ENCODE measurements around the gene SOS2.

The SOS2 gene

DNA sequence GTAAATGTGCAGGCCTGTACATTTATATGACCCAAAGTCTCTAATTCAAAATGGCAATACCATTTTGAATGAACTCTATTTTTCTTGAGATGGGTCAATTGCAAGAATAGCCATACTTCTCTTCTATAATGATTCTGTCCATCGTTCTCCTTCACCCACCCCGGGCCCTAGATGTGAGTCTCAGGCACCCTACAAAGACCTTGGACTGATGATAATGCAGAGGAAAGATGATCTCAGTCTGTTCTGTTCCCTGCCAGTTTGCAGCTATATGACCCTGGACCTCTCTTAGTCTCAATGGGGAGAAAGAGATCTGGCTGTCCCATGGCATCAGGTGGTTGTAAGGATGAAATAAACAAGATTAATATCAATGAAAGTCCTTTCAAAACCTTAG, 145.1 kb downstream of the SOS2 start:
- Histone ChIP-seq H3K9ac (ENCODE audit: low read depth, low read length, poor library complexity, severe bottlenecking) (no peak overlapping the region), H3K36me3 (ENCODE audit: insufficient read depth, low read length) (no peaks in the 10 kb centered on the region), H3K4me1 (ENCODE audit: insufficient read depth, low read length, poor library complexity, severe bottlenecking) (peaks cover 8% of the 10 kb centered on the region), H3K9me2 (replicated peaks; ENCODE audit: low read depth, low read length) (no peaks in the 10 kb centered on the region), H3K27me3 (ENCODE audit: insufficient read depth, low read length, poor library complexity, severe bottlenecking) (no peaks in the 10 kb centered on the region), H3K4me2 (ENCODE audit: low read depth, low read length, poor library complexity, severe bottlenecking) (no peak overlapping the region), H2AFZ (ENCODE audit: low read length) (no peak overlapping the region), H4K20me1 (ENCODE audit: insufficient read depth, low read length, poor library complexity, severe bottlenecking) (no peaks in the 10 kb centered on the region), H3F3A (ENCODE audit: low read depth) (no peaks in the 10 kb centered on the region), H3K9me3 (ENCODE audit: insufficient read depth, low read depth, low read length) (no peaks in the 10 kb centered on the region), H3K79me2 (ENCODE audit: insufficient read depth, low read length) (no peaks in the 10 kb centered on the region), H3K4me3 (ENCODE audit: low read length, poor library complexity, severe bottlenecking) (no peak overlapping the region)
- TF ChIP-seq EZH2phosphoT487 (IDR thresholded peaks at IDR 0.05; ENCODE audit: borderline replicate concordance), result no peak
- TF ChIP-seq, protein P1, sequence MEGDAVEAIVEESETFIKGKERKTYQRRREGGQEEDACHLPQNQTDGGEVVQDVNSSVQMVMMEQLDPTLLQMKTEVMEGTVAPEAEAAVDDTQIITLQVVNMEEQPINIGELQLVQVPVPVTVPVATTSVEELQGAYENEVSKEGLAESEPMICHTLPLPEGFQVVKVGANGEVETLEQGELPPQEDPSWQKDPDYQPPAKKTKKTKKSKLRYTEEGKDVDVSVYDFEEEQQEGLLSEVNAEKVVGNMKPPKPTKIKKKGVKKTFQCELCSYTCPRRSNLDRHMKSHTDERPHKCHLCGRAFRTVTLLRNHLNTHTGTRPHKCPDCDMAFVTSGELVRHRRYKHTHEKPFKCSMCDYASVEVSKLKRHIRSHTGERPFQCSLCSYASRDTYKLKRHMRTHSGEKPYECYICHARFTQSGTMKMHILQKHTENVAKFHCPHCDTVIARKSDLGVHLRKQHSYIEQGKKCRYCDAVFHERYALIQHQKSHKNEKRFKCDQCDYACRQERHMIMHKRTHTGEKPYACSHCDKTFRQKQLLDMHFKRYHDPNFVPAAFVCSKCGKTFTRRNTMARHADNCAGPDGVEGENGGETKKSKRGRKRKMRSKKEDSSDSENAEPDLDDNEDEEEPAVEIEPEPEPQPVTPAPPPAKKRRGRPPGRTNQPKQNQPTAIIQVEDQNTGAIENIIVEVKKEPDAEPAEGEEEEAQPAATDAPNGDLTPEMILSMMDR (conservative IDR thresholded peaks at IDR 0.05; ENCODE audit: low read length), result no peak

DNA sequence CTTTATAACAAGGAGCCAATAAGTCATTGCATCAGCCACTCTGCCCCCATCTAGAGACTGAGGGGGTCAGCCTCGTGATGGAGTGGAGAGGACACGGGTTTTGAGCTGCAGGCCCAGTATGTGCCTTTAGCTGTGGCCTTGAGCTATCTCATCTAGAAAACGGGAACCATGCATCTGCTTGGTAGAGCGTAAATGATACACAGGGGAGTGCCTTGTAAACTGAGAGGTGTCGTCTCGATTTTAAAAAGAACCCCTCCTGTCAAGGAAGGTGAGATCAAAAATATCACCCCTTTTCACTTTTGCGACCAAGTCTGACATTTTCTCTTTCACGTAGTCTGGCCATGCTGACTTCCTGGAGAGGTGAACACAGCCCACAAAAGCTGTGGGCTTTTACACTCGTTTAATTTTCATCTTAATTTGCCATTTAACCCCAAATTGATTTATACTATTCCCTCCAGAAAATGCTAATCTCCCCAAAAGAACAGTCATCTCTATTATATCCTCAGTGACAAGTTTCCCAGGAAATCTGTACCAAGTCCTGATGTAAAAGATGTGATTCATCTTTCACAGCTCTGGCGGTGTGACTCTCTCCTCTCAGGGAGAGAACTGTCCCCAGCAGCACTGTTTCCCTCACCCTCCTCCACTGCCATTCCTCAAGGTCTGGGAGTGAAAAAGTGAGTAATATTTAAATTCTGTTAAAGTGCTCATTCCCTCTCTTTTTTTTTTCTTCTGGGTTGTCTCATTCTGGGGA, 145.6 kb downstream of the SOS2 start:
- Histone ChIP-seq H3K4me3 (ENCODE audit: low read length, poor library complexity, severe bottlenecking) (no peak overlapping the region), H2AFZ (ENCODE audit: low read length) (no peak overlapping the region)

DNA sequence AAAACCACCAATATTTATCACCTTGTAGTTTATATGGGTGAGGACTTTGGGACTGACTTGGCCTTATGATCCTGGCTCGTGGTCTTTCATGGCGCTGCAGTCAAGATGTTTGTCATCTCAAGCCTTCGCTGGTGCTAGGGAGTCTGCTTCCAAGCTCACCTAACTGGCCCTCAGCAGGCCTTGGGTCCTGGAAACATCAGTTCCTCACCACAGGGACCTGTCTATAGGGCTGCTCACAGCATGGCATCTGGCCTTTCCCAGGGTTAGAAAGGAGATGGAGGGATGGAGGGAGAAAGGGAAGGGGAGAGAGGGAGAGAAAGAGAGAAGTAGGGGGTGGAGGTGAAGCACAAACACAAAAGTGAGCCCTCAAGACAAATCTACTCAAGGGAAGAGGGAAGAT, 146.7 kb downstream of the SOS2 start:
- H3K79me2 ChIP-seq (ENCODE audit: insufficient read depth, low read length), result no peaks in the 10 kb centered on the region
- H3K27me3 ChIP-seq (ENCODE audit: insufficient read depth, low read length, poor library complexity, severe bottlenecking), result no peaks in the 10 kb centered on the region
- TF ChIP-seq EZH2phosphoT487 (IDR thresholded peaks at IDR 0.05; ENCODE audit: borderline replicate concordance), result no peak
- TF ChIP-seq, protein P1 (conservative IDR thresholded peaks at IDR 0.05; ENCODE audit: low read length), result no peak
- H3K9ac ChIP-seq (ENCODE audit: low read depth, low read length, poor library complexity, severe bottlenecking), result no peak overlapping the region
- no peak overlapping the region for H2AFZ ChIP-seq (ENCODE audit: low read length)
- no peaks in the 10 kb centered on the region for H3F3A ChIP-seq (ENCODE audit: low read depth)
- no peaks in the 10 kb centered on the region for H3K36me3 ChIP-seq (ENCODE audit: insufficient read depth, low read length)
- H3K4me1 ChIP-seq (ENCODE audit: insufficient read depth, low read length, poor library complexity, severe bottlenecking), result peaks cover 8% of the 10 kb centered on the region
- H3K4me3 ChIP-seq (ENCODE audit: low read length, poor library complexity, severe bottlenecking), result no peak overlapping the region
- H3K4me2 ChIP-seq (ENCODE audit: low read depth, low read length, poor library complexity, severe bottlenecking), result no peak overlapping the region
- H3K9me2 ChIP-seq (replicated peaks; ENCODE audit: low read depth, low read length), result no peaks in the 10 kb centered on the region
- no peaks in the 10 kb centered on the region for H3K9me3 ChIP-seq (ENCODE audit: insufficient read depth, low read depth, low read length)
- no peaks in the 10 kb centered on the region for H4K20me1 ChIP-seq (ENCODE audit: insufficient read depth, low read length, poor library complexity, severe bottlenecking)

More for the DNA sequence above, 145.6 kb downstream of the SOS2 start:
- Histone ChIP-seq H3K9me3 (ENCODE audit: insufficient read depth, low read depth, low read length) (no peaks in the 10 kb centered on the region), H3K79me2 (ENCODE audit: insufficient read depth, low read length) (no peaks in the 10 kb centered on the region), H3K36me3 (ENCODE audit: insufficient read depth, low read length) (no peaks in the 10 kb centered on the region), H3K9ac (ENCODE audit: low read depth, low read length, poor library complexity, severe bottlenecking) (no peak overlapping the region), H3F3A (ENCODE audit: low read depth) (no peaks in the 10 kb centered on the region), H3K4me1 (ENCODE audit: insufficient read depth, low read length, poor library complexity, severe bottlenecking) (peaks cover 8% of the 10 kb centered on the region), H3K4me2 (ENCODE audit: low read depth, low read length, poor library complexity, severe bottlenecking) (no peak overlapping the region), H4K20me1 (ENCODE audit: insufficient read depth, low read length, poor library complexity, severe bottlenecking) (no peaks in the 10 kb centered on the region), H3K27me3 (ENCODE audit: insufficient read depth, low read length, poor library complexity, severe bottlenecking) (no peaks in the 10 kb centered on the region), H3K9me2 (replicated peaks; ENCODE audit: low read depth, low read length) (no peaks in the 10 kb centered on the region)
- TF ChIP-seq, protein P1 (conservative IDR thresholded peaks at IDR 0.05; ENCODE audit: low read length), result no peak
- no peak for TF ChIP-seq EZH2phosphoT487 (IDR thresholded peaks at IDR 0.05; ENCODE audit: borderline replicate concordance)

Data from Loucy (cell line).